ENCODE measurements around the gene GPRIN3.
"Not testable (repeated sequence)": the region's sequence is repeated elsewhere in the genome, so short reads cannot be mapped to it uniquely, and the experiment has no call there.

The GPRIN3 gene

DNA sequence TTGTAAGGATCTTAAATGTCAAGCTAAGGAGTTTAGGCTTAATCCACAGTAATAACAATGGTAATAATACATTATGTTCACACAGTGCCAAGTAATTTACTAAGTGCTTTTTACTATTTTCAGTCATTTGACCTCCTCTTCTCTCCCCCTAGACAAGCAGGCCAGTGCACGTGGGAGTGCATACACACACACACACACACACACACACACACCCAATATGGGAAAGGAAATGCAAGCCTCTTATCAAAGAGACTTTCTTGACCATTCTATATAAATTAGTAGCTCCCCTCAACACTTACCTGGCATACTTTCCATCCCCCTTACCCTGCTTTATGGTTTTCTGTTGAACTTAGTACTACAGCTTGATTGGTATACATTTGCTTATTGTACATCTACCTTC, 3.8 kb upstream of the GPRIN3 start:
- no peak for DNase-seq

DNA sequence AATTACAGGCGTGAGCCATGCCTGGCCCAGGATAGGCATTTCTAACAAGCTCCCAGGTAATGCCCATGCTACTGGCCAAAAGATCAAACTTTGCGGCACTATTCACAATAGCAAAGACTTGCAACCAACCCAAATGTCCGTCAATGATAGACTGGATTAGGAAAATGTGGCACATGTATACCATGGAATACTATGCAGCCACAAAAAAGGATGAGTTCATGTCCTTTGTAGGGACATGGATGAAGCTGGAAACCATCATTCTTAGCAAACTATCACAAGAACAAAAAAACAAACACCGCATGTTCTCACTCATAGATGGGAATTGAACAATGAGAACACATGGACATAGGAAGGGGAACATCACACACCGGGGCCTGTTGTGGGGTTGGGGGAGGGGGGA, 1.6 kb upstream of the GPRIN3 start:
- not testable (repeated sequence) for DNase-seq

GRCh38 chr4:89308161-89308500, 531 bp upstream of the GPRIN3 start:
- DNase-seq, result no peak

GRCh38 chr4:89307178-89307445, 488 bp downstream of the GPRIN3 start:
- DNase-seq, result no peak

DNA sequence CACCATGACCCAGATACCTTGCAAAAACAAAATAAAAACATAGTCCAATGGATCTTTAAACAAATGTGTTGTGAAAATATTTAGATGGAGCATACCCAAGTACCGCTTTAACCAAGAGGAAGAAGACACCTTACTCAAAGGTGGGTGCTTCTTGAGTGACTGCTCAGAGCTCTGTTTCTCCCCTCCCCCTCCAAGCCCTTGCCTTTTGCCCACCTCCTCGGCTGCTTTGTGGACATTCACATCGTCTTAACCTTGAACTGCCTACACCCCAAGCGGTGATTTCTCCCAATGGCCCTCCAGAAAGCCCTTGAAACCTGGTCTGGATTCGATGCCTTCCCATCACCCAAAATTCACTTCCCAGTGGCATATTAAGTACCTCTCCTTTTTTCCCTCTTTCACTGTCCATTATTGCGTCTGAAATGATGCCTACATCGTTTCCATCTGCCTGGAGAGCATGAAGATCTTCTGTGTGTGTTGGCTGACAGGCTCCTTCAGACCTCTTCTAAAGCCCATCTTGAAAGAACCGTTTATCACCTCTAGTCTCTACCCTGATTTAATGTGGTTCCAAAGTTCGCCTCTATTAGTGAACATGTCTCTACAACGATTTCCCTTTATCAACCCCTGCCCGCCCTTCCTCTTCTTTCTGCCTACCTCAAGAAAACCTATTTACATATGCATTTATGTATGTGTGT, 968 bp downstream of the GPRIN3 start:
- peak in 1 of 2 experiments; percentile 53 for DNase-seq

- DNase-seq, result peak in 1 of 2 experiments; percentile 48
Observed at GRCh38 chr4:89305712-89306437, 1.7 kb downstream of the GPRIN3 start.

DNA sequence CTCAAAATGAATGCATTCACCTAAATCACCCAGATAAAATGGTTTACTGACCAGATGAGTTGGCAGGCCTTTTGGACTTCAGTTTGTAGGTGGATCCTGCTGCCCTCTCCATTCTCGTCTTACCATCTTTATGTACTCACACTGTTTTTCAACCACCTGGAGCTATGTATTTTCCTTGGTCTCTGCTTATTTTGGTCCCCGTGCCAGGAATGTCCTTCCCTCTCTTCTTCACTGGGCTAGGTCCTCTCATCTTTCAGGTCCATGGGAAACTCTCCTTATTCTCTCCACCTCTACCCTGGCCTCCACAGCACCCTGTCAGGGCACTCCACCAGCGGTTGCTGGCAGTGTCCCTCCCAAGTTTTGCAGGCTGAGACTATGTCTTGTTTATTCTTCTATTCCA, 2.6 kb downstream of the GPRIN3 start:
- peak in 1 of 2 experiments; percentile 17 for DNase-seq

DNA sequence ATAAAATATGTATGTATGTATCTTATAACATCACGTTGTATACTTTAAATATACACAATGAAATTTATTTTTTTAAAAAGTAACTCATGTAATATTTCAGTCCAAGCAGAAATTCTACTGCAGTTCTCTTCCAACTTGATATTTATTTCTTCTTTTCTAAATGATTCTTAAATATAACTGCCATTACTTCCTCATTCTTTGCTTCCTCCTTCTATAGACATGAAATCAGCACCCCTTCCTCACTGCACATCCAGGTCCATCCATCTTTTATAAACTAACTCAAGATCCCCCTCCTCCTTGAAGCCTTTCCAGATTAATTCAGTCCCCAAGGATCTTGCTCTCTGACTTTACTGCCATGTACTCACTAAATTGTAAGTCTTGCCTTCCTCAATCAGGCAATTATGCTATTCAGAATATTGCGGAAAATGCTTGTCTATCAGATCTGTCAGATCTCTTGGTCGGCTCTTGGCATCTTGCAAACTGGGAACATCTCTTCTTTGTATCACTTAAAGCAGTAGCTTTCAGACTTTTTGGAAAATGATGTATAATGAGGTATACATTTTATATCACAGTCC, 3.7 kb downstream of the GPRIN3 start:
- DNase-seq, result peak in 1 of 2 experiments; percentile 11

GRCh38 chr4:89303177-89303576, 4.4 kb downstream of the GPRIN3 start:
- peak; percentile 23 to 69 for DNase-seq

DNA sequence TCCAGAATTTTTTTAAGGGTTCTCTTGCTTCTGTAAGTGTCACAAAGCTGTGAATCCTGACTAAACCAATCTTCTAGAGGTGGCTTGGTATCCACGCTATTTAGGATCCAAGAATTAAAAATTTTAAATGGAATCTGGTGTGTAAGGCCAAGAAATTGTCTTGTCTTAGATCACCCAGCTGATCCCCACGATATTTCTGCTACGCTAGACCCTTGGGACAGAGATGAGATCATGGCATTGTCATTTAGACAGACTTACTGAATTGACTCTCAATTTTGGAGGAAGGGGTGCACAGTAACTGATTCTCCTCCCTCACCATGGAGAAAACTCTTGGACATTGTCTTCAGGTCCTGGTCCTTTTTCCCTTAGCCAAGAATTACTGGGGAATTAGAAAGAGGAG, 5.7 kb downstream of the GPRIN3 start:
- peak in 1 of 2 experiments; percentile 26 for DNase-seq

DNA sequence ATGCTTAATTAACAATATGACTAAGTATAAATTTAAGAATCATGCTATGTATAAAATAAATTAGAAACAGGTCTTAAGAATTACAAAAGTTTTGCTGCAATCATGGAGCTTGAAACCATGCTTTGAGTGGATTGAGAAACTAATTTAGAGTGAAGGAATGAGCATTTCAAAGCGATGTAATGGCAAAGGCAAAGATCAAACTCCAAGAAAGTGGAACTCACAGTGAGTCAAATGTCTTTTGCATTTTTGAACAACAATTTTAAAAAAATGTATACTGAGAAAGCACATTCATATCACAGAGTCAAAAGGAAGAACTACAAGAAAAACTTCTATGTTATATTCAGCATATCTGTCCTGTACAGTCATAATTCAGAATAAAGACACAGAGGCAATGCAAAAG, 6.6 kb downstream of the GPRIN3 start:
- DNase-seq, result no peak

- DNase-seq, result peak in 1 of 2 experiments; percentile 1
Observed at GRCh38 chr4:89300499-89300898, 7.1 kb downstream of the GPRIN3 start.

DNA sequence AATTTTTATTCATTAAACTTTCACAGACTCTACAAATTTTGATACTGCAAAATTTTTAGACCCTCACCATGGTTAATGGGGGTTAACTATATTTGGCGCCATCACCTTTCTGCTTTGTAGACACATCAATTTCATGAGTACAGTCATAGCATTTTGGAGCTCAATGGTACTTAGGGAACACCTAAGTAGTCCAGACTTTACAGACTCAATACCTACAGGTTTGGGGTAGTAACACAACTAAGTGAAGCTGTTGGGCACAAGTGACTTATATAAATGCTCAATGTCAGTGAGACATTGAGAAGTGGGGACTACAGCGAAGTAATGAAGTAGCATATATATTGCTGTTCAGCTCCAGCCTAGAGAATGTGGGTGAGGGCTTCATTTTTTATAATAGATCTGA, 7.5 kb downstream of the GPRIN3 start:
- no peak for DNase-seq

- peak in 1 of 2 experiments; percentile 10 for DNase-seq
Observed at GRCh38 chr4:89299153-89299791, 8.3 kb downstream of the GPRIN3 start.

DNA sequence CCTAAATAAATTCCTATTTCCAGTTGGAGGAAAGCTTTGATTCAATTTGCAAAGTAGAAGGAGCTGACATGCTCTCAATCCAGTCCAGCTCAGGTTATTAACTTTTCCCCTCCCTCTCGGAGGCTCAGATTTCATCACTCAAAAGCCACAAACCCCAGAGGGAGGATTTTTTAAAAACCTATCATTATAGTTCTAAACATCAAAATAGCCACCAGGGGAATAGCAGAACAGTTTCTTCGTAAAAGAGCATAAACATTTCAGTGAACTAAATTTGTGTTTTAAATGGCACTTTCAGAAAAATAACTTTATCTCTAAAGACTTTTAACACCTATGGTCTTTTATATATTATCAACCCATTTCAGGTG, 8.8 kb downstream of the GPRIN3 start:
- DNase-seq, result peak in 1 of 2 experiments; percentile 38

DNA sequence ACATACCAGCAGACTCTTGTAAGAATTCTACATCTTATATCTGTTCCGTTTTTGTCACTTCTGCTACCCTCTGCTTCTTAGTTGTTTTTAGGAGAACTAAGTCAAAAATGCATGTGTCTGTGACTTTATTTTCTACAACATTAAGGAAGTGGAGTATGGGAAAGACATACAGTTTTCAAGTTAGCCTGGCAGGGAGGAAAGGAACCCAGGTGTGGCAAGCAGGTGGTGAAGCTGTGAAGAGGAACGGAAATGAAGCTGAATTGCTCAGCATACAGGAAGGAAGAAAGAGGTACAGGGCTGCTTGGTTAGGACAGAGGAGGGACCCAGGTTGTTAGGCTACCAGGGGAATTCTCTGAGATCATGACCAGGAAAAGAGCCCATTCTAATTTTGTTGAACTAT, 9.4 kb downstream of the GPRIN3 start:
- DNase-seq, result no peak

GRCh38 chr4:89296896-89297295, 10.7 kb downstream of the GPRIN3 start:
- no peak for DNase-seq

- DNase-seq, result no peak
Observed at GRCh38 chr4:89296399-89296798, 11.2 kb downstream of the GPRIN3 start.

DNA sequence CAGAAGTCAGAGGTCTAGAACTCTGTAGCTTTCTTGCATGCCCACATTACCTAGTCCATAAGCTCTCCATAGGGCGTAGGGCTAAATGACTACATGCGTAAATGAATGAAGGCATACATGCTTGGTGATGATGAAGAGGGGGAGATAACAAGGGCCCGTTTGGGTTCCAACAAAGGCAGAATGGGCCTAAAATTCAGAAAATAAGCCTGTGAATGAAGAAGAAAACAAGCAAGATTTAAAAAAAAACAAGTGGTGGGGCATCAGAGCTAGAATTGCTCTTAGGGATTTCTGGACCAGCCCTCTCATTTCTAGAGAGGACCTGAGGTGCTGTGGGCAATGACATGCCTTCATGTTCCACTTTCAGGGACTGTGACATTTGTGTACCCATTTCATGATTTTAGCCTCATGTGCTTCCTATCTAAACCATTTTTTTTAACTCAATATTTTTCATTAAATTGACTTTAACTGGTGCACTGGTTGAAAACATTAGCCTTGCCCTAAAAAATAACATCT, 12.1 kb downstream of the GPRIN3 start:
- DNase-seq, result no peak

DNA sequence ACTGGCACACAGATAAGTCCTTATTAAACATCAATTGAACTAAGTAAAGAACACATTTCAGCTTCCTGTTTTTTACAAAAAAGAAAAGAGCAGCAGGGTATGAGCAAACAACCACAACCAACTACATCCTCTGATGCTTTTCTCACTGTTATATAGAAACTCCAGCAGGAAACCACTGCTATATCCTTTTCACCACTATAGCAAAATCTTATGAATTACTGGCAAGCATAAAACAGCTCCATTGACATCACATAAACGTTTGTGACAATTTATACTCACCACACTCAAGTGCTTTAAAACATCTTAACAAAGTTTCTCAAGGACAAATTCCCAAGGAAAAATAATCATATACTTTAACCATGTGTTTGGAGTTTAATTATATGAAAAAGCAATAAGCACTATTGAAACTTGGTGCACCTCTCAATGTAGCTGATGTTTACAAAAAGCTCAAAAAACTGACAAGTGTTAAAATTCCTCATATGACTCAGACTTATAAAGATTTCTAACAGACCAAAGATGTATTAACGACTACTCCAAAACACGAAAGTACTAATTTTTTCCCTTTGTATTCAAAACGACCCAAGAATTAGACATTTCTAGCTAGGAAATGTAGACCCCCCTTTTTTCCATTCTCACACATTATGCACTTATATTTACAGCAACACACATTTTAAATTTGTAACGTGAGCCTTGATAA, 12.9 kb downstream of the GPRIN3 start:
- no peak for DNase-seq

GRCh38 chr4:89293299-89293698, 14.3 kb downstream of the GPRIN3 start:
- no peak for DNase-seq

DNA sequence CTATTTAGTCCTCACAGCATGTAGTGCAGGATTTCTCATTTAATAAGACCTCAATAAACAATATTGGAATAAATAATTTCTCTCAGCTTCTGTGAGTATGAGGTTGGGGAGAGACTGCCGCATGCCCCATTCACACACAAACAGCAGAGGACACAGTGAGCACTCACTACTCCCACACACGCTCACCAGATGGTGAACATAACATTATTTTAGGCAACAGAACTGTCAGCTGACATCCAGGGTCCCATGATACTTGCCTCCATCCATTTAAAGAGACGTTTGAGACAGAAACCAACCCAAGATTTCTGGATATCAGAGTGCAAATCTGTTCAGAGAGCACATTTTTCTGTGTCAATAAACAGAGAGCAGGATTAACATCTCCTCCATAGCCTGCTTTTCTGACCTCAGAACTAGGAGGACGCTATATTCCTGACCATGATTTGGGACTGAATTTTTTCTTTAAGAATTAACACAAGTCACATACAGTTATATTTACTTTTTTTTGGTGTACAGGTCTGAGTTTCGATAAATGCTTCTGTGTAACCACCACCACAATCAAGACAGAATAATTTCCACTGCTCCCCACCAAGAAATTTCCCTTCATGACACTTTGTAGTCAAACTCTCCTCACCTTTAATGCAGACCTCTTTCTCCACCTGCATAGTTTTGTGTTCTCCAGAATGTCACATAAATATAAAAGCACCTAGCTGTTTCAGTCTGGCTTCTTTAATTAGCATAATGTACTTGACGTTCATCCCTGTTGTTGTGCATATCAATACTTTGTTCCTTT, 16.7 kb downstream of the GPRIN3 start:
- peak; percentile 39 to 68 for DNase-seq
